K562 (cell line): ENCODE data around the gene ATAD3B. TPM values are rescaled to one million over a fixed set of nuclear protein-coding genes. Genes with fewer than 3 reads are reported as not detected.

ENCODE experiments used
- ATF4 ChIP-seq: fragments of 450-650 bp; formaldehyde crosslinking; IDR thresholded peaks from 2 replicates; pipeline ENCODE4 v1.4.0; 2022; ENCODE audit warnings: mild to moderate bottlenecking, moderate library complexity
- FOXA1 ChIP-seq: fragments of 450-650 bp; IDR thresholded peaks from 2 replicates; pipeline ENCODE4 v1.6.1; 2016; ENCODE audit warnings: mild to moderate bottlenecking, borderline replicate concordance
- KAT2B ChIP-seq: IDR thresholded peaks from one replicate; pipeline ENCODE4 v1.6.1; 2012; ENCODE audit warnings: low read depth, mild to moderate bottlenecking, control low read depth, inconsistent platforms, low read length, moderate library complexity
- MAZ ChIP-seq, 2 experiments: fragments of 450-650 bp in 1 of 2; sonication (generic) in 1 of 2; formaldehyde crosslinking; IDR thresholded peaks in 1 of 2; conservative IDR thresholded peaks in 1 of 2; 2 replicates each; pipeline versions ENCODE4 v1.4.0 to v1.5.0; 2020; ENCODE audit warnings: mild to moderate bottlenecking in 1 of 2, missing genetic modification reagents in 1 of 2
- MYBL2 ChIP-seq, 2 experiments: fragments of 450-650 bp in 1 of 2; sonication (generic) in 1 of 2; formaldehyde crosslinking in 1 of 2; IDR thresholded peaks; 2 replicates each; pipeline versions ENCODE4 v1.6.1 to v1.8.1; 2017 to 2022; ENCODE audit warnings: borderline replicate concordance in 1 of 2, inconsistent platforms in 1 of 2, low read depth in 1 of 2, mild to moderate bottlenecking in 1 of 2, missing genetic modification reagents in 1 of 2, moderate library complexity in 1 of 2
- NR1H2 ChIP-seq: sonication (generic); formaldehyde crosslinking; IDR thresholded peaks from 2 replicates; pipeline ENCODE4 v1.4.0; 2020; ENCODE audit warnings: mild to moderate bottlenecking, missing genetic modification reagents
- POLR3G ChIP-seq: IDR thresholded peaks from 2 replicates; pipeline ENCODE4 v1.6.1; 2011; ENCODE audit not compliant: insufficient read length, insufficient replicate concordance; ENCODE audit errors: extremely low read depth
- PTRF ChIP-seq: fragments of 450-650 bp; IDR thresholded peaks from 2 replicates; pipeline ENCODE4 v1.6.1; 2016; ENCODE audit warnings: mild to moderate bottlenecking, missing genetic modification characterization, missing compliant biosample characterization
- SUPT5H ChIP-seq: fragments of 450-650 bp; IDR thresholded peaks from 2 replicates; pipeline ENCODE4 v1.6.1; 2016
- TAF9B ChIP-seq: fragments of 450-650 bp; IDR thresholded peaks from 2 replicates; pipeline ENCODE4 v1.6.1; 2018; ENCODE audit warnings: mild to moderate bottlenecking; ENCODE audit not compliant: partially characterized antibody
- XRCC3 ChIP-seq: fragments of 450-650 bp; IDR thresholded peaks from 2 replicates; pipeline ENCODE4 v1.6.1; 2017; ENCODE audit warnings: mild to moderate bottlenecking, moderate library complexity
- XRCC5 ChIP-seq: fragments of 200-400 bp; formaldehyde crosslinking; IDR thresholded peaks from 2 replicates; pipeline ENCODE4 v1.6.1; 2017; ENCODE audit warnings: low read depth, mild to moderate bottlenecking, low read length
- ZKSCAN8 ChIP-seq: fragments of 200-800 bp; sonication (Bioruptor generic); IDR thresholded peaks from 2 replicates; pipeline ENCODE4 v1.6.1; 2016; ENCODE audit warnings: missing genetic modification characterization, missing compliant biosample characterization
- ZNF263 ChIP-seq: sonication (generic); formaldehyde crosslinking; IDR thresholded peaks from 2 replicates; pipeline ENCODE4 v1.8.0; 2022; ENCODE audit warnings: mild to moderate bottlenecking, missing genetic modification reagents, borderline replicate concordance
- ZNF347 ChIP-seq: fragments of 450-650 bp; formaldehyde crosslinking; IDR thresholded peaks from 2 replicates; pipeline ENCODE4 v1.4.0; 2020; ENCODE audit warnings: low read depth, mild to moderate bottlenecking, moderate library complexity
- ZNF407 ChIP-seq: fragments of 450-650 bp; IDR thresholded peaks from 2 replicates; pipeline ENCODE4 v1.6.1; 2016; ENCODE audit warnings: low read depth
- polyA plus RNA-seq, 8 experiments: library from polyadenylated mRNA; depleted of rRNA in 4 of 8; stranded (reverse) in 5 of 8; unstranded in 3 of 8; fragments of >200 nt; fragmentation: Nextera tagmentation in 2 of 8; fragmentation: Illumina TruSeq in 1 of 8; extraction: Ambion mirVana in 2 of 8; extraction: Trizol in 1 of 8; gene quantifications; 2 replicates each; pipeline versions ENCODE4 v1.2.1 to v1.2.3, GENCODE V29; 2011 to 2014; ENCODE audit warnings: inconsistent platforms in 1 of 8, missing spikeins in 1 of 8
- total RNA-seq, 7 experiments: library from RNA; depleted of rRNA in 6 of 7; stranded (reverse); fragments of >200 nt in 6 of 7; fragmentation: Illumina TruSeq in 2 of 7; extraction: Trizol in 2 of 7; gene quantifications; 2 replicates each; pipeline versions ENCODE4 v1.2.1 to v1.2.3, GENCODE V29; 2011 to 2021; ENCODE audit warnings: low replicate concordance in 1 of 7
- TF ChIP-seq, protein P1 (sequence below), 3 experiments: fragments of 200-800 bp in 1 of 3; sonication (Bioruptor generic) in 1 of 3; sonication (generic) in 1 of 3; formaldehyde crosslinking in 1 of 3; IDR thresholded peaks; 2 replicates each; pipeline versions ENCODE4 v1.6.1 to v1.8.0; 2016 to 2022; ENCODE audit warnings: mild to moderate bottlenecking in 2 of 3, missing compliant biosample characterization in 2 of 3, missing genetic modification characterization in 2 of 3, missing genetic modification reagents in 1 of 3

Gene ATAD3B
- total and polyA plus RNA-seq, 9 of the 15 experiments (the other 6 are each of a cell fraction or from before 2014, with no cell fraction given): 0.07 to 113 (median 27.7) TPM

GRCh38 chr1:1535201-1536018 lies 63.8 kb downstream of the ATAD3B start (continued):
- TF ChIP-seq ZNF407 (no peak), POLR3G (no peak), PTRF (tag) (no peak), XRCC5 (no peak), NR1H2 (no peak), FOXA1 (no peak), MYBL2 (IDR thresholded peaks at IDR 0.05; ENCODE audit: low read depth) (no peak), MYBL2 (CRISPR knock-in tag; IDR thresholded peaks at IDR 0.05; ENCODE audit: borderline replicate concordance) (no peak), MAZ (CRISPR knock-in tag; conservative IDR thresholded peaks at IDR 0.05 in 1 of 2, IDR thresholded peaks at IDR 0.05 in 1 of 2) (no peak), ZNF263 (CRISPR knock-in tag) (no peak), XRCC3 (no peak), SUPT5H (peak; percentile 28; the same call in 1 of the 2 replicates), ZKSCAN8 (no peak), KAT2B (no peak), ATF4 (no peak), TAF9B (no peak), ZNF347 (no peak)
- TF ChIP-seq, protein P1, sequence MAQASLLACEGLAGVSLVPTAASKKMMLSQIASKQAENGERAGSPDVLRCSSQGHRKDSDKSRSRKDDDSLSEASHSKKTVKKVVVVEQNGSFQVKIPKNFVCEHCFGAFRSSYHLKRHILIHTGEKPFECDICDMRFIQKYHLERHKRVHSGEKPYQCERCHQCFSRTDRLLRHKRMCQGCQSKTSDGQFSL (CRISPR knock-in tag; IDR thresholded peaks at IDR 0.05): no peak
- TF ChIP-seq, protein P1 (tag; IDR thresholded peaks at IDR 0.05): no peak
